ENCODE measurements around the gene GTPBP2.

DNA sequence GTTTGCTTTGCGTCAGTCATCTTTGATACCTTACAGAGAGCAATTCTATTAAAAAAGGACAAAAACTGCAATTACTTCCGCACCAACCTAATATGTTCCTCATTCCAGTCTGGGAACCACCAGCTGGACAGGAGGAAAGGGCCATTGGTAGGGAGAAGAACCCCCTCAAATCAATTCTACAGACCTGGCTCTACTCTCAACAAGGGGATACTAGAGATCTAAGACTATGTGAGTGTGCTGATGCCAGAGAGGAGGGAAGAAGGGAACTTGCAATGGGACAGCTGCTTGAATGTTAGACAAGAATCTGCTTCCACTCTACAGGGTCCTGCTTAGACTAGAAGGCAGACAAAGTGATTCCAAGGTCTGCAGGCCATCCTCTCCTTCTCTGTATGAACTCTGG is 45.2 kb upstream of the GTPBP2 start:
- TF ChIP-seq, protein P1, sequence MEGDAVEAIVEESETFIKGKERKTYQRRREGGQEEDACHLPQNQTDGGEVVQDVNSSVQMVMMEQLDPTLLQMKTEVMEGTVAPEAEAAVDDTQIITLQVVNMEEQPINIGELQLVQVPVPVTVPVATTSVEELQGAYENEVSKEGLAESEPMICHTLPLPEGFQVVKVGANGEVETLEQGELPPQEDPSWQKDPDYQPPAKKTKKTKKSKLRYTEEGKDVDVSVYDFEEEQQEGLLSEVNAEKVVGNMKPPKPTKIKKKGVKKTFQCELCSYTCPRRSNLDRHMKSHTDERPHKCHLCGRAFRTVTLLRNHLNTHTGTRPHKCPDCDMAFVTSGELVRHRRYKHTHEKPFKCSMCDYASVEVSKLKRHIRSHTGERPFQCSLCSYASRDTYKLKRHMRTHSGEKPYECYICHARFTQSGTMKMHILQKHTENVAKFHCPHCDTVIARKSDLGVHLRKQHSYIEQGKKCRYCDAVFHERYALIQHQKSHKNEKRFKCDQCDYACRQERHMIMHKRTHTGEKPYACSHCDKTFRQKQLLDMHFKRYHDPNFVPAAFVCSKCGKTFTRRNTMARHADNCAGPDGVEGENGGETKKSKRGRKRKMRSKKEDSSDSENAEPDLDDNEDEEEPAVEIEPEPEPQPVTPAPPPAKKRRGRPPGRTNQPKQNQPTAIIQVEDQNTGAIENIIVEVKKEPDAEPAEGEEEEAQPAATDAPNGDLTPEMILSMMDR (IDR thresholded peaks at IDR 0.05 in 8 of 11, conservative IDR thresholded peaks at IDR 0.05 in 3 of 11): no peak
- no peak for TF ChIP-seq POLR2A (IDR thresholded peaks at IDR 0.05)
